ENCODE measurements around the gene SETD6. TPM values are rescaled to one million over a fixed set of nuclear protein-coding genes. Genes with fewer than 3 reads are reported as not detected.
"Not testable (repeated sequence)": the region's sequence is repeated elsewhere in the genome, so short reads cannot be mapped to it uniquely, and the experiment has no call there.

The SETD6 gene
- total and polyA plus RNA-seq, 9 of the 15 experiments (the other 6 are each of a cell fraction or from before 2014, with no cell fraction given), result 9.2 to 40.9 (median 19.8) TPM

DNA sequence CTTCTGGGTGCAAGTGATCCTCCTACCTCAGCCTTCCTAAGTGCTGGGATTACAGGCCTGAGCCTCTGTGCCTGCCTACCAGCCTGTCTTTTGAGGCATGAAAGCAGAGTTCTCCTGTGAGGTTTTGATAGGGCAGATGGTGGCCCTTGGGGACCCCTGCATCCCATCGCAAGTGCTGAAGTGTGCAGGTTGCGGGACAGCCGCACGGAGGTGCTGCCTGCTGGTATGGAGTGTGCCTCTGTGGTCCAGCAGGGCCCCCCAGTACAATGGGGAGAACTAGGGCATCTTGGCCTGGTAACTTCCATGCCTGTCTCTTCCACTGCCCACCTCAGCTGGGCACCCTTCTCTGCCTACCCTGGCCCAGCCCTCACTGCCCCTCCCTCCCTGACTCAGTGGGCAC lies 25.3 kb upstream of the SETD6 start:
- intact Hi-C loops (cut with micrococcal nuclease), result no loop called here
- Histone ChIP-seq H3K9me3 (replicated peaks; ENCODE audit: control insufficient read depth, insufficient read depth, low read depth, low read length) (no peaks in the 10 kb centered on the region), H2AFZ (ENCODE audit: low read depth, low read length) (no peak overlapping the region), H3K79me2 (ENCODE audit: control insufficient read depth, insufficient read depth, low read length) (no peaks in the 10 kb centered on the region), H3K9me1 (ENCODE audit: control insufficient read depth, insufficient read depth, low read length) (peaks cover 2% of the 10 kb centered on the region), H3K36me3 (ENCODE audit: control insufficient read depth, insufficient read depth, low read length) (no peaks in the 10 kb centered on the region), H4K20me1 (replicated peaks; ENCODE audit: control insufficient read depth, insufficient read depth, low read length) (peaks cover 3% of the 10 kb centered on the region; the same call in 1 of the 2 replicates), H3K27me3 (ENCODE audit: control insufficient read depth in 2 of 2, insufficient read depth in 2 of 2, low read length in 2 of 2) (peaks cover 0 to 38% of the 10 kb centered on the region in 2 experiments; a peak in 4 of 5 replicates), H3K4me3 (no peak overlapping the region), H3K27ac (ENCODE audit: extremely low read depth, low read depth, low read length) (no peak overlapping the region), H3K4me2 (ENCODE audit: insufficient read depth, low read length) (no peak overlapping the region), H3K9ac (ENCODE audit: insufficient read depth in 1 of 2, low read depth in 2 of 2, low read length in 2 of 2) (no peak overlapping the region), H3K4me1 (replicated peaks in 1 of 2; ENCODE audit: control insufficient read depth in 2 of 2, insufficient read depth in 2 of 2, low read length in 2 of 2) (peaks cover 10 to 29% of the 10 kb centered on the region in 2 experiments; a peak in 4 of 5 replicates)
- WGBS (ENCODE audit: insufficient coverage, low coverage, missing lambda C conversion rate), result 78% methylated on average over 4 of the region's 4 CpGs
- TF ChIP-seq EP400 (IDR thresholded peaks at IDR 0.05) (no peak), CHD2 (IDR thresholded peaks at IDR 0.05; ENCODE audit: low read depth, low read length) (no peak), SRSF1 (IDR thresholded peaks at IDR 0.05; ENCODE audit: low read depth, low read length) (no peak), MBD2 (IDR thresholded peaks at IDR 0.05; ENCODE audit: borderline replicate concordance, low read depth) (no peak), TGIF2 (CRISPR knock-in tag; IDR thresholded peaks at IDR 0.05) (no peak), PHF20 (IDR thresholded peaks at IDR 0.05; ENCODE audit: partially characterized antibody) (no peak), STAT5A (IDR thresholded peaks at IDR 0.05; ENCODE audit: borderline replicate concordance, low read length) (no peak), KAT8 (IDR thresholded peaks at IDR 0.05; ENCODE audit: low read depth) (no peak), CBX3 (IDR thresholded peaks at IDR 0.05; ENCODE audit: borderline replicate concordance in 1 of 2, low read length in 2 of 2) (no peak), GATA2 (CRISPR knock-in tag; IDR thresholded peaks at IDR 0.05) (no peak), MAFF (IDR thresholded peaks at IDR 0.05; ENCODE audit: low read length) (no peak), ZNF12 (CRISPR knock-in tag; IDR thresholded peaks at IDR 0.05) (no peak), GABPB1 (CRISPR knock-in tag; IDR thresholded peaks at IDR 0.05) (no peak)
- TF ChIP-seq, protein P1, sequence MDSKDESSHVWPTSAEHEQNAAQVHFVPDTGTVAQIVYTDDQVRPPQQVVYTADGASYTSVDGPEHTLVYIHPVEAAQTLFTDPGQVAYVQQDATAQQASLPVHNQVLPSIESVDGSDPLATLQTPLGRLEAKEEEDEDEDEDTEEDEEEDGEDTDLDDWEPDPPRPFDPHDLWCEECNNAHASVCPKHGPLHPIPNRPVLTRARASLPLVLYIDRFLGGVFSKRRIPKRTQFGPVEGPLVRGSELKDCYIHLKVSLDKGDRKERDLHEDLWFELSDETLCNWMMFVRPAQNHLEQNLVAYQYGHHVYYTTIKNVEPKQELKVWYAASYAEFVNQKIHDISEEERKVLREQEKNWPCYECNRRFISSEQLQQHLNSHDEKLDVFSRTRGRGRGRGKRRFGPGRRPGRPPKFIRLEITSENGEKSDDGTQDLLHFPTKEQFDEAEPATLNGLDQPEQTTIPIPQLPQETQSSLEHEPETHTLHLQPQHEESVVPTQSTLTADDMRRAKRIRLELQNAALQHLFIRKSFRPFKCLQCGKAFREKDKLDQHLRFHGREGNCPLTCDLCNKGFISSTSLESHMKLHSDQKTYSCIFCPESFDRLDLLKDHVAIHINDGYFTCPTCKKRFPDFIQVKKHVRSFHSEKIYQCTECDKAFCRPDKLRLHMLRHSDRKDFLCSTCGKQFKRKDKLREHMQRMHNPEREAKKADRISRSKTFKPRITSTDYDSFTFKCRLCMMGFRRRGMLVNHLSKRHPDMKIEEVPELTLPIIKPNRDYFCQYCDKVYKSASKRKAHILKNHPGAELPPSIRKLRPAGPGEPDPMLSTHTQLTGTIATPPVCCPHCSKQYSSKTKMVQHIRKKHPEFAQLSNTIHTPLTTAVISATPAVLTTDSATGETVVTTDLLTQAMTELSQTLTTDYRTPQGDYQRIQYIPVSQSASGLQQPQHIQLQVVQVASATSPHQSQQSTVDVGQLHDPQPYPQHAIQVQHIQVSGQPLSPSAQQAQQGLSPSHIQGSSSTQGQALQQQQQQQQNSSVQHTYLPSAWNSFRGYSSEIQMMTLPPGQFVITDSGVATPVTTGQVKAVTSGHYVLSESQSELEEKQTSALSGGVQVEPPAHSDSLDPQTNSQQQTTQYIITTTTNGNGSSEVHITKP (IDR thresholded peaks at IDR 0.05; ENCODE audit: partially characterized antibody), result no peak
- POLR2A ChIA-PET, result interaction anchor here (0.7 to 1.2 kb wide), 2 partner anchors 17 to 1376 kb away, joined by 3 read pairs; no protein-coding TSS in a partner anchor
- FAIRE-seq, result no peak
- CTCF ChIA-PET (ENCODE audit: low intra/inter-chr PET ratio), result interaction anchor here (4.1 kb wide), 1 partner anchor 154 kb away, joined by 59 read pairs; no protein-coding TSS in a partner anchor
- no TSS peak for BruUV-seq (replicated peaks)
- DNase-seq (ENCODE audit: extremely low read depth in 1 of 4, low spot score in 3 of 4), result no peak
- no peak for ATAC-seq
- in situ Hi-C loops (cut with MboI), result loop anchor here (5.0 kb wide), 1 partner anchor 153 kb away; no protein-coding TSS in a partner anchor

DNA sequence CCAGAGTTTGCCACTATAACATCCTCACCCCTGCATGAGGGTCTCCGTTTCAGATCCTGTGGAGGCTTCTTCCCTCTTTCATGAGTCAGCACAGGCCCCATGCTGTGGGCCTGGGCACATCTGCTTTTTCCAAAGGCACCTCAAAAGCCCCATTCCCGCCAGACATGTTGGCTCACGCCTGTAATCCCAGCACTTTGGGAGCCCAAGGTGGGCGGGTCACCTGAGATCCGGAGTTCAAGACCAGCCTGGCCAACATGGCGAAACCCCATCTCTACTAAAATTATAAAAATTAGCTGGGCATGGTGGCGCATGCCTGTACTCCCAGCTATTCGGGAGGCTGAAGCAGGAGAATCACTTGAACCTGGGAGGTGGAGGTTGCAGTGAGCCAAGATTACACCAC lies 24.8 kb upstream of the SETD6 start:
- H3K9me3 ChIP-seq (replicated peaks; ENCODE audit: control insufficient read depth, insufficient read depth, low read depth, low read length); POLR2A ChIA-PET; DNase-seq (ENCODE audit: extremely low read depth in 1 of 4, low spot score in 3 of 4); H3K4me3 ChIP-seq; ATAC-seq; H3K36me3 ChIP-seq (ENCODE audit: control insufficient read depth, insufficient read depth, low read length); H3K27ac ChIP-seq (ENCODE audit: extremely low read depth, low read depth, low read length); H3K4me2 ChIP-seq (ENCODE audit: insufficient read depth, low read length); FAIRE-seq; BruUV-seq (replicated peaks); intact Hi-C loops (cut with micrococcal nuclease); H4K20me1 ChIP-seq (replicated peaks; ENCODE audit: control insufficient read depth, insufficient read depth, low read length); H3K9me1 ChIP-seq (ENCODE audit: control insufficient read depth, insufficient read depth, low read length); H2AFZ ChIP-seq (ENCODE audit: low read depth, low read length); H3K9ac ChIP-seq (ENCODE audit: insufficient read depth in 1 of 2, low read depth in 2 of 2, low read length in 2 of 2); H3K79me2 ChIP-seq (ENCODE audit: control insufficient read depth, insufficient read depth, low read length): not testable (repeated sequence)
- in situ Hi-C loops (cut with MboI), result loop anchor here (5.0 kb wide), 1 partner anchor 153 kb away; no protein-coding TSS in a partner anchor
- Histone ChIP-seq H3K4me1 (replicated peaks in 1 of 2; ENCODE audit: control insufficient read depth in 2 of 2, insufficient read depth in 2 of 2, low read length in 2 of 2) (peaks cover 10 to 32% of the 10 kb centered on the region in 2 experiments; a peak in 4 of 5 replicates), H3K27me3 (ENCODE audit: control insufficient read depth in 2 of 2, insufficient read depth in 2 of 2, low read length in 2 of 2) (peaks cover 0 to 33% of the 10 kb centered on the region in 2 experiments; a peak in 4 of 5 replicates)
- 20% methylated on average over 8 of the region's 8 CpGs for WGBS (ENCODE audit: insufficient coverage, low coverage, missing lambda C conversion rate)
- CTCF ChIA-PET (ENCODE audit: low intra/inter-chr PET ratio), result interaction anchor here (4.1 kb wide), 1 partner anchor 154 kb away, joined by 59 read pairs; no protein-coding TSS in a partner anchor
